IPS-18a (cell line): ENCODE data around the gene DEFB116.
"Not testable (repeated sequence)": the region's sequence is repeated elsewhere in the genome, so short reads cannot be mapped to it uniquely, and the experiment has no call there.

Source experiments
- H3K27ac ChIP-seq: one replicate; pipeline ENCODE4 v1.5.1; 2013; ENCODE audit warnings: low read length
- H3K27me3 ChIP-seq: one replicate; pipeline ENCODE4 v1.6.1; 2013; ENCODE audit warnings: mild to moderate bottlenecking, low read length; ENCODE audit not compliant: control insufficient read depth, insufficient read depth
- H3K36me3 ChIP-seq: one replicate; pipeline ENCODE4 v1.6.1; 2013; ENCODE audit warnings: low read depth, low read length; ENCODE audit not compliant: control insufficient read depth
- H3K4me1 ChIP-seq: one replicate; pipeline ENCODE4 v1.6.1; 2013; ENCODE audit warnings: low read depth, low read length; ENCODE audit not compliant: control insufficient read depth
- H3K4me3 ChIP-seq: one replicate; pipeline ENCODE4 v1.5.1; 2013; ENCODE audit warnings: low read length
- H3K9ac ChIP-seq: one replicate; pipeline ENCODE4 v1.6.1; 2013; ENCODE audit warnings: mild to moderate bottlenecking, low read length, moderate library complexity
- H3K9me3 ChIP-seq: one replicate; pipeline ENCODE4 v1.6.1; 2013; ENCODE audit warnings: low read depth, low read length; ENCODE audit not compliant: control insufficient read depth

The DEFB116 gene

GRCh38 chr20:31308535-31309162 lies at the start of gene DEFB116:
TSS of gene DEFB116 (minus strand) at chr20:31308585. CDS start at chr20:31308585, 0 bp downstream.
- no peak within 1 kb of the TSS for H3K4me3 ChIP-seq
- H3K36me3 ChIP-seq: no peaks in the 10 kb centered on the region
- no peak within 1 kb of the TSS for H3K9ac ChIP-seq
- H3K27ac ChIP-seq: no peak within 1 kb of the TSS
- H3K27me3 ChIP-seq: no peaks in the 10 kb centered on the region
- H3K9me3 ChIP-seq: peaks cover 75% of the 10 kb centered on the region
- no peaks in the 10 kb centered on the region for H3K4me1 ChIP-seq

- peaks cover 60% of the 10 kb centered on the region for H3K9me3 ChIP-seq
- no peak overlapping the region for H3K9ac ChIP-seq
- H3K36me3 ChIP-seq: no peaks in the 10 kb centered on the region
- H3K4me3 ChIP-seq: no peak overlapping the region
- H3K27me3 ChIP-seq: no peaks in the 10 kb centered on the region
- H3K4me1 ChIP-seq: no peaks in the 10 kb centered on the region
- H3K27ac ChIP-seq: no peak overlapping the region
Measured at GRCh38 chr20:31355981-31356380, 47.6 kb upstream of the DEFB116 start.

GRCh38 chr20:31341470-31341869 lies 33.1 kb upstream of the DEFB116 start:
- Histone ChIP-seq H3K9me3 (peaks cover 46% of the 10 kb centered on the region), H3K9ac (no peak overlapping the region), H3K27me3 (no peaks in the 10 kb centered on the region), H3K27ac (no peak overlapping the region), H3K36me3 (no peaks in the 10 kb centered on the region), H3K4me1 (no peaks in the 10 kb centered on the region), H3K4me3 (no peak overlapping the region)

- H3K36me3 ChIP-seq: no peaks in the 10 kb centered on the region
- H3K9ac ChIP-seq: no peak overlapping the region
- H3K27ac ChIP-seq: no peak overlapping the region
- H3K4me1 ChIP-seq: no peaks in the 10 kb centered on the region
- no peaks in the 10 kb centered on the region for H3K27me3 ChIP-seq
- no peak overlapping the region for H3K4me3 ChIP-seq
- peaks cover 54% of the 10 kb centered on the region for H3K9me3 ChIP-seq
Measured at GRCh38 chr20:31330893-31331292, 22.5 kb upstream of the DEFB116 start.

GRCh38 chr20:31322504-31322903 lies 14.1 kb upstream of the DEFB116 start:
- Histone ChIP-seq H3K36me3 (no peaks in the 10 kb centered on the region), H3K27me3 (no peaks in the 10 kb centered on the region), H3K4me3 (no peak overlapping the region), H3K9me3 (peaks cover 69% of the 10 kb centered on the region), H3K4me1 (no peaks in the 10 kb centered on the region), H3K27ac (no peak overlapping the region), H3K9ac (no peak overlapping the region)

GRCh38 chr20:31284964-31285363 lies 23.4 kb downstream of the DEFB116 start:
- H3K9ac ChIP-seq, H3K4me1 ChIP-seq, H3K36me3 ChIP-seq, H3K27ac ChIP-seq, H3K27me3 ChIP-seq, H3K4me3 ChIP-seq: not testable (repeated sequence)
- H3K9me3 ChIP-seq: peaks cover 66% of the 10 kb centered on the region

- Histone ChIP-seq H3K4me3 (no peak overlapping the region), H3K27me3 (no peaks in the 10 kb centered on the region), H3K9me3 (peaks cover 72% of the 10 kb centered on the region), H3K9ac (no peak overlapping the region), H3K4me1 (no peaks in the 10 kb centered on the region), H3K27ac (no peak overlapping the region), H3K36me3 (no peaks in the 10 kb centered on the region)
Measured at GRCh38 chr20:31278178-31278577, 30.2 kb downstream of the DEFB116 start.

- Histone ChIP-seq H3K27ac (no peak overlapping the region), H3K4me3 (no peak overlapping the region), H3K36me3 (no peaks in the 10 kb centered on the region), H3K9me3 (peaks cover 70% of the 10 kb centered on the region), H3K27me3 (no peaks in the 10 kb centered on the region), H3K4me1 (no peaks in the 10 kb centered on the region), H3K9ac (no peak overlapping the region)
Measured at GRCh38 chr20:31274441-31274840, 33.9 kb downstream of the DEFB116 start.

- Histone ChIP-seq H3K9ac (no peak overlapping the region), H3K36me3 (no peaks in the 10 kb centered on the region), H3K9me3 (peaks cover 69% of the 10 kb centered on the region), H3K4me1 (no peaks in the 10 kb centered on the region), H3K27ac (no peak overlapping the region), H3K27me3 (no peaks in the 10 kb centered on the region), H3K4me3 (no peak overlapping the region)
Measured at GRCh38 chr20:31260326-31260932, 48.0 kb downstream of the DEFB116 start.

- Histone ChIP-seq H3K36me3 (no peaks in the 10 kb centered on the region), H3K27me3 (no peaks in the 10 kb centered on the region), H3K9me3 (peaks cover 78% of the 10 kb centered on the region), H3K9ac (no peak within 1 kb of the TSS), H3K4me1 (no peaks in the 10 kb centered on the region), H3K4me3 (no peak within 1 kb of the TSS), H3K27ac (no peak within 1 kb of the TSS)
Measured at GRCh38 chr20:31257364-31257763, 51.0 kb downstream of the DEFB116 start, which contains the start of gene DEFB115. TSS of gene DEFB115 (plus strand) at chr20:31257664. CDS start at chr20:31257664, 0 bp downstream.

GRCh38 chr20:31256959-31257358 lies 51.4 kb downstream of the DEFB116 start:
- Histone ChIP-seq H3K36me3 (no peaks in the 10 kb centered on the region), H3K9ac (no peak overlapping the region), H3K27me3 (no peaks in the 10 kb centered on the region), H3K4me3 (no peak overlapping the region), H3K9me3 (peaks cover 75% of the 10 kb centered on the region), H3K4me1 (no peaks in the 10 kb centered on the region), H3K27ac (no peak overlapping the region)
